Activated CD4-positive, alpha-beta T cell treated with anti-CD3 and anti-CD28 coated beads for 36 hours (primary cell): ENCODE measurements around the gene PRKN. TPM values are rescaled to one million over a fixed set of nuclear protein-coding genes. Genes with fewer than 3 reads are reported as not detected.
"Not testable (repeated sequence)": the region's sequence is repeated elsewhere in the genome, so short reads cannot be mapped to it uniquely, and the experiment has no call there.

ENCODE experiments used
- ATAC-seq: fragments of 200-7000 bp; cut with Tn5 transposase; one replicate; pipeline ENCODE4 v1.10.0; 2021; ENCODE audit warnings: mild to moderate bottlenecking, moderate library complexity
- CTCF ChIA-PET: fragments of 350-600 bp; sonication (Branson Sonifier 250); formaldehyde crosslinking; loops from one replicate; lab custom pipeline; 2021; ENCODE audit warnings: antibody characterized with exemption; lab: Charles Lee
- POLR2A ChIA-PET: fragments of 350-600 bp; sonication (Branson Sonifier 250); formaldehyde crosslinking; loops from one replicate; lab custom pipeline; 2021; ENCODE audit warnings: antibody characterized with exemption, inconsistent platforms; lab: Charles Lee
- DNase-seq: peaks from one replicate; pipeline ENCODE4 v3.0.0-alpha.2; 2020
- H3K27ac Mint-ChIP-seq: one replicate; pipeline ENCODE4 v1.8.0; 2021; ENCODE audit warnings: mixed read lengths
- H3K27me3 Mint-ChIP-seq: one replicate; pipeline ENCODE4 v1.8.0; 2021; ENCODE audit warnings: mixed read lengths
- H3K36me3 Mint-ChIP-seq: one replicate; pipeline ENCODE4 v1.8.0; 2021; ENCODE audit warnings: low read depth, mixed read lengths
- H3K4me1 Mint-ChIP-seq: one replicate; pipeline ENCODE4 v1.8.0; 2021; ENCODE audit warnings: mixed read lengths
- H3K4me3 Mint-ChIP-seq: one replicate; pipeline ENCODE4 v1.8.0; 2021; ENCODE audit warnings: mild to moderate bottlenecking, moderate library complexity, mixed read lengths
- H3K9me3 Mint-ChIP-seq: one replicate; pipeline ENCODE4 v1.8.0; 2021; ENCODE audit warnings: low read depth, mixed read lengths
- intact Hi-C, 2 experiments: fragments of 100-400 bp; cut with DNase I in 1 of 2; cut with micrococcal nuclease in 1 of 2; formaldehyde crosslinking; loops; one replicate each; pipeline versions ENCODE4 v1.14.2 to v1.15.1; 2022 to 2024; cut with DNase I, micrococcal nuclease
- total RNA-seq, 2 experiments: library from RNA; stranded (reverse); gene quantifications; one replicate each; pipeline ENCODE4 v1.2.3, GENCODE V29; 2021

The PRKN gene
- total RNA-seq, 2 experiments from 2014 or later = 0.56 to 0.87 TPM

DNA sequence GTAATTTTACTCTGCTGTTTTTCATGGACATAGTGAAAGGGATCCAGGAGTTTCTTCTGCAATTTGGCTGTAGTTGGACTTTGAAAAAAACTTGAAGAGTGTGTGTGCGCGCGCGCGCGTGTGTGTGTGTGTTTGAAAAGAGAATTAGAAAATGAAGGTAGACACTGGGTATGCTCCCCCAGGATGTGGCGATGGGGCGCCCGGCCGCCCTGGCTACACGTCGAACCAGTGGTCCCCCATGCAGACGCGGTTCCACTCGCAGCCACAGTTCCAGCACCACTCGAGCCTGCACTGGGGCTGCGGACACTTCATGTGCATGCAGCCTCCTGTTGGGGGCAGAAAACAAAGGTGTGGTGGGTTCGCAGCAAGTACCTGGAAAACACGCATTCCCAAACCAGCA, 1377.7 kb downstream of the PRKN start:
- POLR2A ChIA-PET = no interaction called here
- H3K27me3 Mint-ChIP-seq = no peaks in the 10 kb centered on the region
- no peaks in the 10 kb centered on the region for H3K9me3 Mint-ChIP-seq
- CTCF ChIA-PET = no interaction called here
- H3K4me3 Mint-ChIP-seq = no peak overlapping the region
- ATAC-seq (no peak), DNase-seq (peak; percentile 12)
- H3K4me1 Mint-ChIP-seq = no peaks in the 10 kb centered on the region
- no peaks in the 10 kb centered on the region for H3K36me3 Mint-ChIP-seq
- intact Hi-C loops = no loop called here
- no peak overlapping the region for H3K27ac Mint-ChIP-seq

DNA sequence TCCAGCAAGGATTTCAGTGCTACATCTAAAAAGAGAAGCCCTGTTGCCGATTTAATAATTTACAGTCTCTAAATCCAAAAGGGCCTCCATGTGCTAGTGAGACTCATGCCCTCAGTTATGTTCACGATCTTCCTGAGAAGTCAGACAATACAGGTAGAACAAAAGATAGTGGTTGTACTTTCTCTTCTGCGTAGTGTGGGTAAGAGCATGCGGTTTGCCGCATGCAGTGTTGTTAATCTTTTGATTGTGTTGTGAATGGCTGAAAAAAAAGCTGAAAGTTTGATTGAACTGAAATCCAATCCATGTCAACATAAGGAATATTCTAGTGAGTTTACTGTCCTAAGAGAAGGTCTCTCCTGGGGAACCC, 1379.0 kb downstream of the PRKN start:
- Mint-ChIP-seq H3K4me1 (no peaks in the 10 kb centered on the region), H3K27me3 (no peaks in the 10 kb centered on the region), H3K9me3 (no peaks in the 10 kb centered on the region), H3K4me3 (no peak overlapping the region), H3K27ac (no peak overlapping the region), H3K36me3 (no peaks in the 10 kb centered on the region)
- ChIA-PET POLR2A (no interaction called here), CTCF (no interaction called here)
- ATAC-seq = no peak
- no peak for DNase-seq
- intact Hi-C loops = no loop called here

DNA sequence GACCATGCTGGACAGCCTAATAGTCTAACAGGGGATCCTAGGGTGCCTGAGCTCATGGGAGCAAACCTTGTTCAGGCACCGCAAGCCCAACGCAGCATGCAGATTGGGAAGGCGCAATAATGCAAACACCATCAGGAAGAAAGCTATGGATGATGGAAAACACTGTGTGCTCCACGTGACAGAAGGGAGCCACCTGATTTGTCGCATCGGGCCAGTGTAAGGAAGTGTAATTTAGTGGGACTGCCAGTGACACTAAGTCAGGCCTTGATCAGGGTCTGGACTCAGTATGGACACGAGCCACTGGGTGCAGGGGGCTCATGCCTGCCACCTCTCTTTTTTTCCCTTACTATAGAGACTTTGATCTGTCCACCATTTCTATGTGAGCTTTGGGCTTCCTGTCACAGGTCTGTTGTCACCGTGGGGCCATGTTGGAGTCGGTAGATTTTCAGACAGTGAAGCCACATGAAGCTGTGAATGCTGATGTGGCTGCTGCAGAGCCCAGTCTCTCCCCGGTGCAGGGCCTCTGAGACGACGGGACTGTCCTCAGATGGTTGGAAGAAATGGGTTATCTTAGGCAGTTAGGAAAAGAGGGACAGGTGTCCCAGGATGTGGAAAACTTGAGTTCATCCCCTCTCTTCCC, 1379.5 kb downstream of the PRKN start:
- ChIA-PET CTCF (no interaction called here), POLR2A (no interaction called here)

DNA sequence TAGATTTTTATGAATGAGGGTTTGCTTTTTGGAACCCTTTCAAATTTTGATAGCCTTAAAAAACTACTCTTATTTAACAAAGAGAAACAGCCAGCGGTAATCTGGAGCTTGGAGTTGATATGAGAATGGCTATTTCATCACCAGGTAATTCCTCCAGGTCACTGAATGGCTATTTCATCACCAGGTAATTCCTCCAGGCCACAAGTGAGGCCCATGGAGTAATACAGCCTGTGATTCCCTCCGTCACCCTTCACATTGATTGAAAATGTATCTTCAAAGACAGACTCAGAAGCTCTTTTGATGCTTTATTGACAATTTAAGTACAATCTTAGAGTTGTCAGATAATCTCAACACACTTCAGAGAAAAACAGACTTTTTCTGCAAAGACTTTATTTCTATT, 1380.4 kb downstream of the PRKN start:
- POLR2A ChIA-PET = interaction anchor here (0.5 to 0.6 kb wide), 2 partner anchors 17 to 853 kb away, joined by 3 read pairs; no protein-coding TSS in a partner anchor
- DNase-seq (no peak), ATAC-seq (no peak)
- H3K4me3 Mint-ChIP-seq = no peak overlapping the region
- intact Hi-C loops = no loop called here
- CTCF ChIA-PET = no interaction called here
- no peaks in the 10 kb centered on the region for H3K36me3 Mint-ChIP-seq
- H3K27ac Mint-ChIP-seq = no peak overlapping the region
- no peaks in the 10 kb centered on the region for H3K9me3 Mint-ChIP-seq
- H3K27me3 Mint-ChIP-seq = no peaks in the 10 kb centered on the region
- no peaks in the 10 kb centered on the region for H3K4me1 Mint-ChIP-seq

More for the DNA sequence above, 1379.5 kb downstream of the PRKN start:
- no peaks in the 10 kb centered on the region for H3K4me1 Mint-ChIP-seq
- H3K4me3 Mint-ChIP-seq = no peak overlapping the region
- no peak for DNase-seq
- no peak overlapping the region for H3K27ac Mint-ChIP-seq
- H3K27me3 Mint-ChIP-seq = no peaks in the 10 kb centered on the region
- no peak for ATAC-seq
- intact Hi-C loops = no loop called here
- no peaks in the 10 kb centered on the region for H3K9me3 Mint-ChIP-seq
- no peaks in the 10 kb centered on the region for H3K36me3 Mint-ChIP-seq

DNA sequence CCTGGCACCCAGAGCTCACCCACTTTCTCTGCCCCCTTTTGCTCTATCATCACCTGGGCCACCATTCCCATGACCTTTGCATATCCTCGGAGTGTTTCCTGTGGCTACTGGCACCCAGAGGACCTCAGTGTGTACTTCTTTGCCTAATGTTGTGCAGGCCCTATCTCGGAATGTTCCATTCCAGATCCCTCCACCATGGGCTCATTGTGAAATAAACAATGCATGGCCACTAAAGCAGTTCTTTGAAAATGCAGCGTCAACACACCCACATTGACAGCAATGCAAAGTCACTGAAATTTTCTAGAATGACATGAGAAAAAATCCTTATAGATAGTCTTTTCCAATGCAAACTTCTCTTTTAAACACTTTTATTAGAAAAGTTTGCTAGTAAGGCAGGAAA, 1380.8 kb downstream of the PRKN start:
- H3K36me3 Mint-ChIP-seq = no peaks in the 10 kb centered on the region
- ChIA-PET CTCF (no interaction called here), POLR2A (interaction anchor here (0.5 to 0.6 kb wide), 2 partner anchors 16 to 854 kb away, joined by 3 read pairs; no protein-coding TSS in a partner anchor)
- ATAC-seq = no peak
- H3K9me3 Mint-ChIP-seq = no peaks in the 10 kb centered on the region
- no peak overlapping the region for H3K4me3 Mint-ChIP-seq
- no peak overlapping the region for H3K27ac Mint-ChIP-seq
- H3K27me3 Mint-ChIP-seq = no peaks in the 10 kb centered on the region
- intact Hi-C loops = no loop called here
- no peak for DNase-seq
- no peaks in the 10 kb centered on the region for H3K4me1 Mint-ChIP-seq

DNA sequence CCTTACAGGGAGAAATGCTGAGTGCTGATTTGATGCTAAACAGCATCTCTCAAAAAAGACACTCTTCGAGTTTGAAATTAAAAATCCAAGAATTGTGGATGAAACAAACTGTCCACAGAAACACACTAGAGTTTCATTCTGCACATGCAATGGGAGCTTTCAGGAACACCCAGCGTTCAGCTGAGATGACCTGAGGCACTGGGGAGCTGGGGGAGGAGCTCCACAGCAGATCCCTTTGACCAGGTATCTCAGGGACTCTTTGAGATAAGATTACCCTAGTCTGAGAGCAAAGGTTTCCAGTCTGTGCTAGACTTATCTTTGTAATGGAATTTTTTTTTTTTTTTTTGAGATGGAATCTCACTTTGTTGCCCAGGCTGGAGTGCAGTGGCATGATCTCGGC, 1382.9 kb downstream of the PRKN start:
- POLR2A ChIA-PET = no interaction called here
- Mint-ChIP-seq H3K4me1 (no peaks in the 10 kb centered on the region), H3K9me3 (no peaks in the 10 kb centered on the region), H3K36me3 (no peaks in the 10 kb centered on the region), H3K27ac (no peak overlapping the region), H3K4me3 (no peak overlapping the region), H3K27me3 (no peaks in the 10 kb centered on the region)
- intact Hi-C loops = no loop called here
- CTCF ChIA-PET = interaction anchor here (0.6 to 1.0 kb wide), 2 partner anchors 11 to 26 kb away, joined by 3 to 5 read pairs; no protein-coding TSS in a partner anchor
- DNase-seq (no peak), ATAC-seq (no peak)

DNA sequence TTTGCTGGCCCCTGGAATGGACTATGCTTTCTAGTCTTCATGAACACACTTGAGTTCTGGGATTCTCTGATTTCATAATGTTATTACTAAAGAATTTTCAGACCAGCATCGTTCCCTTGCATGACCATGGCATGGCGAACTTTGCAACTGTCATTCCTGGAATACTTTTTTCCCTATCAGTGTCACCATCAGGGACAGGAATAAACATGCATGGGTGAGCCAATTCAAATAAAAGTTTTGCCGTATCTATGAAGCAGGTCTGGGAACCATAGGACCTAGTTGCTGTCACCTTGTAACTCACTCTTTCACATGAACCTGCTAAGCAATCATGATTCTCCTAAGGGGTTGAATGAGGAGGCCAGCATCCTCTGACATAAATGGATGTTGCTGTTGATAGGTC, 1385.5 kb downstream of the PRKN start:
- ATAC-seq (no peak), DNase-seq (no peak)
- Mint-ChIP-seq H3K27ac (no peak overlapping the region), H3K9me3 (no peaks in the 10 kb centered on the region), H3K36me3 (no peaks in the 10 kb centered on the region), H3K4me1 (no peaks in the 10 kb centered on the region), H3K27me3 (no peaks in the 10 kb centered on the region), H3K4me3 (no peak overlapping the region)
- POLR2A ChIA-PET = no interaction called here
- intact Hi-C loops = no loop called here
- CTCF ChIA-PET = no interaction called here

DNA sequence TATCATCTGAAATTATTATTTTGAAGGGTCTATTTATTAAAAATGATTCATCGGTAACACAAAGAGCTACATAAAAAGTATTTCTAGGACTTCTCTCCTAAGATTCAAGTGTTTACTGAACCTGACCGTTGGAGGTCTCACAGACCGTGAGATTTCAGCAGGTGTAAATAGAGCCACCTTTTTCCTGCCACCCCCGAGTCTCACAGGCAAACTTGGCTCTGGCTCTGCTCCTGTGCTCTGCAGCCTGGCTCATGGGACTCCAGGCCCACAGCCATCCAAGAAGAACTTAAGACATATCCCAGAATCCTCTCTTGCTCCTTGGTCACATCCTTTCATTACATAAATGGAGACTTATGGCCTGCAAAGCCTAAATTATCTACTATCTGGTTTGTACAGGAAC, 1385.9 kb downstream of the PRKN start:
- Mint-ChIP-seq H3K36me3 (no peaks in the 10 kb centered on the region), H3K4me1 (no peaks in the 10 kb centered on the region), H3K4me3 (no peak overlapping the region), H3K9me3 (no peaks in the 10 kb centered on the region), H3K27ac (no peak overlapping the region), H3K27me3 (no peaks in the 10 kb centered on the region)
- ChIA-PET CTCF (no interaction called here), POLR2A (no interaction called here)
- DNase-seq (no peak), ATAC-seq (no peak)
- intact Hi-C loops = no loop called here

DNA sequence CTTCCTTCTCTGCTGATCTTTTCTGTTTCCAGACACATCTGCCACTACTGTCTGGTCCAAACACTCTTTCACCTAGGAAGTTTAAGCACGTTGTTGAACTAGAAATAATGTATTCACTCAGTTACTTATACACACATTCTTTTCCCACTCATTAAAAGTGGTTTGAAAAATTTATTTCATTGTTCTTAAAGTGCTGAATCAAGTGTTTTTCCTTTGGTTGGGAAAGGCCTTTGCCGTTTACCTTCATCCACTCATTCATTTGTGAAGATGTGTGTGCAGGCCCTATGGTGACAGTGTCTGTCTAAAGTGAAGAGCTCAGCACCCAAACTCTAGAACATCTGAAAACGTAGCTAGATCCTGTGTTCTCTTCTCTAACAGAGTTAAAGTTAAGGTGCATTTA, 1389.6 kb downstream of the PRKN start:
- intact Hi-C loops = no loop called here
- Mint-ChIP-seq H3K4me1 (no peaks in the 10 kb centered on the region), H3K9me3 (no peaks in the 10 kb centered on the region), H3K4me3 (no peak overlapping the region), H3K36me3 (no peaks in the 10 kb centered on the region), H3K27me3 (no peaks in the 10 kb centered on the region), H3K27ac (no peak overlapping the region)
- ATAC-seq (no peak), DNase-seq (no peak)
- ChIA-PET CTCF (no interaction called here), POLR2A (no interaction called here)

DNA sequence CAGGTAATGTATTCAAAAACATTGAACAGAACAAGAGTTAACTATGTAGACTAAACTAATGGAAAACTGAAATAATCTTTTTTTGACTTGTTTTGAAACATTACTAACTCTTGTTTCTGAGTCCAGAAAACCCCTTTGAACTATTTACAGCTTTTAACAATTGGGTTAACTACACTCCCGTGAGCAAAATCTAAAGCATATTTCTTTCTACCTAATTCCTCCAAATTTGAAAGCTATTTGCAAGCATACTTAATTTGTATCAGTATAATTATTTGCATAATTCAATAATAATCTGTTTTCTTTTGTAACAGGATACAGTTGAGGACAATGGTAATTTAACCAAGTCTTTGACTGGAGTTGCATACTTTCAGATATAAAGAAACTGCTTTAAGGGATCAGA, 1391.1 kb downstream of the PRKN start:
- DNase-seq (no peak), ATAC-seq (no peak)
- Mint-ChIP-seq H3K27ac (no peak overlapping the region), H3K9me3 (no peaks in the 10 kb centered on the region), H3K36me3 (no peaks in the 10 kb centered on the region), H3K4me3 (no peak overlapping the region), H3K4me1 (no peaks in the 10 kb centered on the region), H3K27me3 (no peaks in the 10 kb centered on the region)
- intact Hi-C loops = no loop called here
- ChIA-PET CTCF (no interaction called here), POLR2A (no interaction called here)

DNA sequence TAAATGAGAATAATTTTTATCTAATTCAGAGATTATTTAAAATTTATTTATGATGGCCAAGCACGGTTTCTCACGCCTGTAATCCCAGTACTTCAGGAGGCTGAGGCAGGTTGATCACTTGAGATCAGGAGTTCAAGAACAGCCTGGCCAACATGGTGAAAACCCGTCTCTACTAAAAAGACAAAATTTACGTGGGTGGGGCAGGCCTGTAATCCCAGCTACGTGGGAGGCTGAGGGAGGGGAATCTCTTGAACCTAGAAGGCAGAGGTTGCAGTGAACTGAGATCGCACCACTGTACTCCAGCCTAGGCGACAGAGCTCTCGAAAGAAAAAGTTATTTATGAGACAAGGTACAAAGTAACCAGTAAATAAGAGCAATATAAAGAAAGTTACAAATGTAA, 1394.2 kb downstream of the PRKN start:
- Mint-ChIP-seq H3K27ac (no peak overlapping the region), H3K9me3 (no peaks in the 10 kb centered on the region), H3K27me3 (no peaks in the 10 kb centered on the region), H3K36me3 (no peaks in the 10 kb centered on the region), H3K4me1 (no peaks in the 10 kb centered on the region), H3K4me3 (no peak overlapping the region)
- ATAC-seq = no peak
- intact Hi-C loops = no loop called here
- ChIA-PET CTCF (no interaction called here), POLR2A (no interaction called here)
- no peak for DNase-seq

DNA sequence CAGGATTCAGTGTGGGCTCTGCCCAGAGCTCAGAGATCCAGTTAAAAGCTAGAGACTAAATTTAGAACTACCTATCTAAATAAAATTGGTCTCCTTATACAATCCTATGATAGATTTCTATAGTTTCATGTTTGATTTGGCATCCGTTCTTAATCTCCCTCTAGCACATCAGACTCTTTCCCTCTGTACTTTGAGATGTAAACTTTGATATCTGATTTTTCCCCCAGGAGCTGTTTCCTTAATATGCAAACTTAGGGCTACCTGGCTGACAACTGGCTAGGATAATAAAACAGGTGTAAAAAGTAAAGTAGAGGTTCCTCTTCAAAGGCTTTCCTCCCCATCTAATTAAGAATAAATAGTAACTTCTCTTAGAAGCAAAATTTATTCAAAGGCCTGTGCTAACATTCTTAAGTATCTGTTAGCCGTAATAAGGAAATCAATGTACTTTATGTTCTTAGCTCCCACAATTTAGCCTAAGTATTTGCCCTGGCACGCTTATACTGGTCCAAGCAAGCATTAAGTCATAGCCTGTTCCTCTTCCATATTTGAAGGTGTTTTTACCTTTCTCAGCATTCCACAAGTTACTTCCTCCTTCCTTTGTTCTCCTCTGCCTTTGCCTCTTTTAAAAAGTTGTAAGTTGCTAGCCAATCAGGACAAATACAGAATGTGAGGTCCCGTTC, 1396.0 kb downstream of the PRKN start:
- H3K27me3 Mint-ChIP-seq, H3K4me3 Mint-ChIP-seq, DNase-seq, H3K27ac Mint-ChIP-seq, H3K9me3 Mint-ChIP-seq, H3K4me1 Mint-ChIP-seq, H3K36me3 Mint-ChIP-seq, intact Hi-C loops, ATAC-seq: not testable (repeated sequence)
- CTCF ChIA-PET = interaction anchor here (2.0 kb wide), 1 partner anchor 39 kb away, joined by 4 read pairs; no protein-coding TSS in a partner anchor
- POLR2A ChIA-PET = interaction anchor here (0.7 kb wide), 1 partner anchor 29 kb away, joined by 5 read pairs; no protein-coding TSS in a partner anchor
